ENCODE measurements around the gene EBF3.

The EBF3 gene

GRCh38 chr10:129942936-129943715 is 20.9 kb downstream of the EBF3 start:
- no peak for TF ChIP-seq CTCF (IDR thresholded peaks at IDR 0.05)
- DNase-seq (ENCODE audit: low spot score): no peak
- Histone ChIP-seq H3K4me3 (no peak overlapping the region), H3K27ac (no peak overlapping the region)

- no peak overlapping the region for H3K27ac ChIP-seq
- DNase-seq (ENCODE audit: low spot score): no peak
- H3K4me3 ChIP-seq: no peak overlapping the region
- TF ChIP-seq CTCF (IDR thresholded peaks at IDR 0.05): no peak
Measured at GRCh38 chr10:129942391-129942790, 21.7 kb downstream of the EBF3 start.

GRCh38 chr10:129942019-129942277 is 22.1 kb downstream of the EBF3 start:
- no peak overlapping the region for H3K27ac ChIP-seq
- no peak for DNase-seq (ENCODE audit: low spot score)
- no peak for TF ChIP-seq CTCF (IDR thresholded peaks at IDR 0.05)
- H3K4me3 ChIP-seq: no peak overlapping the region

- no peak for TF ChIP-seq CTCF (IDR thresholded peaks at IDR 0.05)
- Histone ChIP-seq H3K27ac (no peak overlapping the region), H3K4me3 (no peak overlapping the region)
- no peak for DNase-seq (ENCODE audit: low spot score)
Measured at GRCh38 chr10:129941199-129942018, 22.7 kb downstream of the EBF3 start.

- no peak for TF ChIP-seq CTCF (IDR thresholded peaks at IDR 0.05)
- Histone ChIP-seq H3K27ac (no peak overlapping the region), H3K4me3 (no peak overlapping the region)
- no peak for DNase-seq (ENCODE audit: low spot score)
Measured at GRCh38 chr10:129940617-129941198, 23.4 kb downstream of the EBF3 start.

GRCh38 chr10:129939416-129940275 is 24.4 kb downstream of the EBF3 start:
- no peak for DNase-seq (ENCODE audit: low spot score)
- no peak overlapping the region for H3K27ac ChIP-seq
- no peak overlapping the region for H3K4me3 ChIP-seq
- TF ChIP-seq CTCF (IDR thresholded peaks at IDR 0.05): no peak

Data from coronary artery (tissue), 2 donors.